MM.1S (cell line): Measurements from ENCODE around the gene TMEM245.

Experiments
- DNase-seq: peaks from one replicate; pipeline ENCODE4 v3.0.0-alpha.2; 2015
- H2AFZ ChIP-seq: fragments of 300-600 bp; sonication (generic); 2 replicates; pipeline ENCODE4 v1.6.0; 2016; ENCODE audit warnings: antibody characterized with exemption, low read length
- H3F3A ChIP-seq: fragments of 300-600 bp; sonication (generic); 2 replicates; pipeline ENCODE4 v1.6.1; 2016; ENCODE audit warnings: mild to moderate bottlenecking, antibody characterized with exemption, low read length, moderate library complexity, mixed read lengths; ENCODE audit not compliant: insufficient read depth
- H3K27ac ChIP-seq: fragments of 300-600 bp; sonication (generic); 2 replicates; pipeline ENCODE4 v1.5.1; 2016; ENCODE audit warnings: mild to moderate bottlenecking, low read length
- H3K27me3 ChIP-seq: fragments of 300-600 bp; sonication (generic); replicated peaks from 2 replicates; pipeline ENCODE4 v1.6.0; 2016; ENCODE audit warnings: low read length; ENCODE audit not compliant: insufficient read depth
- H3K36me3 ChIP-seq: fragments of 300-600 bp; sonication (generic); replicated peaks from 2 replicates; pipeline ENCODE4 v1.6.1; 2016; ENCODE audit warnings: mild to moderate bottlenecking, low read length, mixed read lengths; ENCODE audit not compliant: insufficient read depth
- H3K4me1 ChIP-seq: fragments of 300-600 bp; sonication (generic); 2 replicates; pipeline ENCODE4 v1.6.1; 2016; ENCODE audit warnings: low read length, mixed read lengths
- H3K4me2 ChIP-seq: fragments of 300-600 bp; sonication (generic); 2 replicates; pipeline ENCODE4 v1.6.0; 2016; ENCODE audit warnings: low read depth, low read length
- H3K4me3 ChIP-seq: fragments of 300-600 bp; sonication (generic); 2 replicates; pipeline ENCODE4 v1.5.1; 2016; ENCODE audit warnings: low read length, mixed read lengths
- H3K79me2 ChIP-seq: fragments of 300-600 bp; sonication (generic); 2 replicates; pipeline ENCODE4 v1.6.1; 2016; ENCODE audit warnings: mixed run types, low read length, mixed read lengths
- H3K9ac ChIP-seq: fragments of 300-600 bp; sonication (generic); 2 replicates; pipeline ENCODE4 v1.6.1; 2016; ENCODE audit warnings: low read length, mixed read lengths
- H3K9me2 ChIP-seq: fragments of 300-600 bp; sonication (generic); replicated peaks from 2 replicates; pipeline ENCODE4 v1.6.1; 2016; ENCODE audit warnings: mild to moderate bottlenecking, low read length, mixed read lengths; ENCODE audit not compliant: insufficient read depth
- H3K9me3 ChIP-seq: fragments of 300-600 bp; sonication (generic); replicated peaks from 2 replicates; pipeline ENCODE4 v1.6.1; 2016; ENCODE audit warnings: mild to moderate bottlenecking, low read length, mixed read lengths; ENCODE audit not compliant: insufficient read depth
- H4K20me1 ChIP-seq: fragments of 300-600 bp; sonication (generic); 2 replicates; pipeline ENCODE4 v1.6.1; 2016; ENCODE audit warnings: mild to moderate bottlenecking, low read length, moderate library complexity, mixed read lengths; ENCODE audit not compliant: insufficient read depth
- EZH2 ChIP-seq: fragments of 300-600 bp; sonication (generic); optimal IDR thresholded peaks from 2 replicates; pipeline ENCODE3; 2017; ENCODE audit warnings: low read depth, mild to moderate bottlenecking, antibody characterized with exemption, low read length, mixed read lengths
- EZH2phosphoT487 ChIP-seq: fragments of 300-600 bp; sonication (generic); IDR thresholded peaks from 2 replicates; pipeline ENCODE4 v1.6.1; 2018; ENCODE audit warnings: antibody characterized with exemption, low read length
- TF ChIP-seq, protein P1 (sequence below): fragments of 300-600 bp; sonication (generic); IDR thresholded peaks from 2 replicates; pipeline ENCODE4 v1.5.1; 2016; ENCODE audit warnings: antibody characterized with exemption, low read length, mixed read lengths

Gene TMEM245

GRCh38 chr9:109159583-109159982 is 39.8 kb upstream of the TMEM245 start:
- Histone ChIP-seq H3K4me2 (no peak overlapping the region), H2AFZ (no peak overlapping the region), H3K9ac (no peak overlapping the region), H3K79me2 (no peaks in the 10 kb centered on the region), H3K27ac (no peak overlapping the region), H3K36me3 (no peaks in the 10 kb centered on the region), H3K9me2 (no peaks in the 10 kb centered on the region), H3K9me3 (no peaks in the 10 kb centered on the region), H3F3A (no peaks in the 10 kb centered on the region), H3K4me1 (no peaks in the 10 kb centered on the region), H3K27me3 (no peaks in the 10 kb centered on the region), H3K4me3 (no peak overlapping the region), H4K20me1 (no peaks in the 10 kb centered on the region)
- DNase-seq, result no peak
- no peak for TF ChIP-seq EZH2phosphoT487
- TF ChIP-seq, protein P1, sequence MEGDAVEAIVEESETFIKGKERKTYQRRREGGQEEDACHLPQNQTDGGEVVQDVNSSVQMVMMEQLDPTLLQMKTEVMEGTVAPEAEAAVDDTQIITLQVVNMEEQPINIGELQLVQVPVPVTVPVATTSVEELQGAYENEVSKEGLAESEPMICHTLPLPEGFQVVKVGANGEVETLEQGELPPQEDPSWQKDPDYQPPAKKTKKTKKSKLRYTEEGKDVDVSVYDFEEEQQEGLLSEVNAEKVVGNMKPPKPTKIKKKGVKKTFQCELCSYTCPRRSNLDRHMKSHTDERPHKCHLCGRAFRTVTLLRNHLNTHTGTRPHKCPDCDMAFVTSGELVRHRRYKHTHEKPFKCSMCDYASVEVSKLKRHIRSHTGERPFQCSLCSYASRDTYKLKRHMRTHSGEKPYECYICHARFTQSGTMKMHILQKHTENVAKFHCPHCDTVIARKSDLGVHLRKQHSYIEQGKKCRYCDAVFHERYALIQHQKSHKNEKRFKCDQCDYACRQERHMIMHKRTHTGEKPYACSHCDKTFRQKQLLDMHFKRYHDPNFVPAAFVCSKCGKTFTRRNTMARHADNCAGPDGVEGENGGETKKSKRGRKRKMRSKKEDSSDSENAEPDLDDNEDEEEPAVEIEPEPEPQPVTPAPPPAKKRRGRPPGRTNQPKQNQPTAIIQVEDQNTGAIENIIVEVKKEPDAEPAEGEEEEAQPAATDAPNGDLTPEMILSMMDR, result no peak
- no peak for TF ChIP-seq EZH2

GRCh38 chr9:109158651-109159050 is 38.9 kb upstream of the TMEM245 start:
- Histone ChIP-seq H3K9me3 (no peaks in the 10 kb centered on the region), H3K4me2 (no peak overlapping the region), H3K4me3 (no peak overlapping the region), H3K27ac (no peak overlapping the region), H4K20me1 (no peaks in the 10 kb centered on the region), H3F3A (no peaks in the 10 kb centered on the region), H3K4me1 (no peaks in the 10 kb centered on the region), H2AFZ (no peak overlapping the region), H3K36me3 (no peaks in the 10 kb centered on the region), H3K9me2 (no peaks in the 10 kb centered on the region), H3K27me3 (no peaks in the 10 kb centered on the region), H3K79me2 (no peaks in the 10 kb centered on the region), H3K9ac (no peak overlapping the region)
- TF ChIP-seq, protein P1, result no peak
- TF ChIP-seq EZH2 (no peak), EZH2phosphoT487 (no peak)
- no peak for DNase-seq

DNA sequence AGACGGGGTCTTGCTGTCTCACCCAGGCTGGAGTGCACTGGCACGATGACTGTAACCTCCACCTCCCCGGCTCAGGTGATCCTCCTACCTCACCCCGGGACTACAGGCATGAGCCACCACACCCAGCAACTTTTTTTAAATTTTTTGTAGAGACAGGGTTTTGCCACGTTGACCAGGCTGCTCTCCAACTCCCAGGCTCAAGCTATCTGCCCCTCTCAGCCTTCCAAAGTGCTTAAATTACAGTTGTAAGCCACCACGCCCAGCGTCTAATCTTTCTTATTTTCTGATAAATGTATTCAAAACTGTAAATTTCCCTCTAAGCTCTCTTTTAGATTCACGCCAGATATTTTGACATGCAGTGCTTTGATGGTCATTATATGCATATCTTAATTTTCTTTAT is 37.0 kb upstream of the TMEM245 start:
- Histone ChIP-seq H3K79me2 (no peaks in the 10 kb centered on the region), H3K9ac (no peak overlapping the region), H3K4me2 (no peak overlapping the region), H3K27ac (no peak overlapping the region), H3K9me3 (no peaks in the 10 kb centered on the region), H3K27me3 (no peaks in the 10 kb centered on the region), H4K20me1 (no peaks in the 10 kb centered on the region), H2AFZ (no peak overlapping the region), H3K9me2 (no peaks in the 10 kb centered on the region), H3K4me3 (no peak overlapping the region), H3K4me1 (no peaks in the 10 kb centered on the region), H3F3A (no peaks in the 10 kb centered on the region), H3K36me3 (no peaks in the 10 kb centered on the region)
- DNase-seq, result no peak
- TF ChIP-seq, protein P1, result no peak
- TF ChIP-seq EZH2, result no peak
- TF ChIP-seq EZH2phosphoT487, result no peak
